Measurements from ENCODE around the gene TSPOAP1.

Gene TSPOAP1

DNA sequence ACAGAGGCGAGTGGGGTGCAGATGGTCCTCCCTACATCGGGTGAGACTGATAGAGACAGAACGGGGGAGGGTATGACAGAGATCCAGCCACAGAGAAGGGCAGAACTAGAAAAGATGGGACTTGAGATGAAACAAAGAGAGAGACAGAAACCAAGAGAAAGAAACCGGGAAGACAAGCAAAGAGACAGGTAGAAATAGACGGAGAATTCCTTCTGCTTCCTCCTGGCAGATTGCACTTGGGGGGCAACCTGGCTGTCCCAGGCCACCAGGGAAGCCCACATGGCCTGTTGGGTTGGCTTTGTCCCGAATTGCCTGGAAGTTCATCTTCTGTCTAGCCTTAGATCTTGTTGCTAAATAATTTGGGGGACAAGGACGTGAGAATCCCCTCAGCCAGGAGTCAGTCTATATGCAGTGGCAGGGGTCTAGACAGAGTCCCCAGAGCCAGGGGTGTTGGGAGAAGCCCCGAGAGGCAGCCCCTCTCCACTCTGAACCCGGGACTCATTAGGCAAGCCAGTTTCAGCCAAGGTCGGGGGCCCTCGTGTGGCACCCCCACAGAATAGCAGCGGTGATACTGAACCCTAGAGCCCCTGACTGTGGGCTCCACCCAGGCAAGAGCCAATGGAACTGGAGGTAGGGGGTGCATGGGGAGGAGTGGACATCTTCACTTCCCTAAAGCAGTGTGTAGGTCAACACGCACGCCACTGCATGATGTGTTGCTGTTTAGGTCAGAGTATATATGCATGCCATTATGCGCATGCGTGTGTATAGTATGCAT, 627 bp upstream of the TSPOAP1 start:
- no peak for TF ChIP-seq JUND (IDR thresholded peaks at IDR 0.05; ENCODE audit: low read depth)
- in situ Hi-C loops (cut with HindIII; ENCODE audit: low pct_unique_long_range_greater_than_20kb, low sequenced_read_pairs): no loop called here
- DNase-seq (ENCODE audit: low read depth in 1 of 2, low spot score in 1 of 2): no peak

DNA sequence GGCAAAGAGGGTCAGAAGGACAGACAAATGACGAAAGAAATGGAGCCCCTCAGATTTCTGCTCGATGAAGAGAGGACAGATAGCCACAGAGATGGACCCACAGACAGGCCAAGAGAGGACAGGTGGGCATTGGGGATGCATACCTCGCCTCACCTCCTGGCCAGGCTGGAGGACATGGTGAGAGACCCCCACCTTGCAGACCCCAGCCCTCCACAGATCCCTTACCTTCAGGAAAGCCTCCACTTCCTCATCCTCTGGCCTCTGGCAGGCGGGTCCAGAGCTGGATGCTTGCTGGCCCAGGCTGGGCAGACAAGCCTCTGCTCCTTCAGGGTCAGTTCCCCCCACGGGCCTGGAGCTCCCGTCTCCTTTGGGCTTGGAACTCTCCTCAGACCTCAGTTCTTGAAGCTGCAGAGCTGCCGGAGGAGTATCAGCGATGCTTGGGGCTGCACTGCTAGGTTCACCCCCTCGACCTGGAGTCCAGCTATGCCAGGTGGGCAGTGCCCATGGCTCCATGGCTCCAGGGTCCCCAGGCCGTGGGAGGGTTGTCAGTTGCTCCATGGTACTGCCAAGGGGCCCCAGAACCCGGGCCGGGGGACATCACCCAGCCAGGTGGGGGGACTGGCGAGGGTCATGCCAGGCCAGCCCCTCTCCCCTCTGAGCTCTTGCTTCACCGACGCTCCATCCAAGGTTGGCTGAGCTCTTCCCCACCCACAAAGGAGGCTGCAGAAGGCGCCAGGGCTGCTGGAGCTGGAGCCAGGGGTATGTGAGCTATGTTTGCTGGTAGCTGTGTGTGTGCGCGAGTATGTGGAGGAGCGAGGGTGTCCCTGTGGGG, 1.0 kb downstream of the TSPOAP1 start:
- no peak for TF ChIP-seq JUND (IDR thresholded peaks at IDR 0.05; ENCODE audit: low read depth)
- in situ Hi-C loops (cut with HindIII; ENCODE audit: low pct_unique_long_range_greater_than_20kb, low sequenced_read_pairs): no loop called here
- no peak for DNase-seq (ENCODE audit: low read depth in 1 of 2, low spot score in 1 of 2)

DNA sequence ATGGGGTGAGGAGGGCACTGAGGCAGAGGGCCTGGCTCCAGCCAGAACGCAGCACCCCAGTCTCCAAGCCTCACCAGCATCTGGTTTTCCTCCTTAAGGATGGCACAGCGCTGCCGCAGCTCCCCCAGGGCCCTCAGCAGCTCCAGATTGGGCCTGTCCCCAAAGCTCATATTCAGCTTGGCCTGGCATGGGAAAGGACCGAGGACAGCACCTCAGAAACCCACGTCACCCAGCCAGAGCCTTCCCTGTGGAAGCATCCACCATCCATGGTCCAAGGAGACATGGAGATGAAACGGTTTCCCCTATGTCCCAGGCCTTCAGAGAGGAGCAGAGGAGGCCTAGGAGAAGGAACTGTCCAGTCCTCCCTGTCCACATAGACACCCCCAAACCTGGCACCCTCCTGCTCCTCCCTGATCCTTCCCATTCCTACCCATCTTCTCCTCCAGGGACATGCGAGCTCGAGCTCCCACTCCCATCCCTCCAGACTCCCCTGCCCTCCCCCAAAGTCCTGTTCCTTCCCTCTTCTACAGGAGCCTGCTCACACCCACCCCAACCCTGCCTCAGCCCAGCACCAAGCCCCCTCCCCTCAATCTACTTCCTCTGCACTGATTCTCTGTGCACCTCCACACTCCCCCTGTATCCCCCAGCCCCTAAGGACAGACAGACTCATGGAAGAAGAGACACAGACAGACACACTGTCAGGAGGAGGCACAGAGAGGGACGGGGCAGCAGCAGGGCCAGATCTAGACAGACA, 1.8 kb downstream of the TSPOAP1 start:
- in situ Hi-C loops (cut with HindIII; ENCODE audit: low pct_unique_long_range_greater_than_20kb, low sequenced_read_pairs): no loop called here
- DNase-seq (ENCODE audit: low read depth in 1 of 2, low spot score in 1 of 2): no peak
- TF ChIP-seq JUND (IDR thresholded peaks at IDR 0.05; ENCODE audit: low read depth): no peak

DNA sequence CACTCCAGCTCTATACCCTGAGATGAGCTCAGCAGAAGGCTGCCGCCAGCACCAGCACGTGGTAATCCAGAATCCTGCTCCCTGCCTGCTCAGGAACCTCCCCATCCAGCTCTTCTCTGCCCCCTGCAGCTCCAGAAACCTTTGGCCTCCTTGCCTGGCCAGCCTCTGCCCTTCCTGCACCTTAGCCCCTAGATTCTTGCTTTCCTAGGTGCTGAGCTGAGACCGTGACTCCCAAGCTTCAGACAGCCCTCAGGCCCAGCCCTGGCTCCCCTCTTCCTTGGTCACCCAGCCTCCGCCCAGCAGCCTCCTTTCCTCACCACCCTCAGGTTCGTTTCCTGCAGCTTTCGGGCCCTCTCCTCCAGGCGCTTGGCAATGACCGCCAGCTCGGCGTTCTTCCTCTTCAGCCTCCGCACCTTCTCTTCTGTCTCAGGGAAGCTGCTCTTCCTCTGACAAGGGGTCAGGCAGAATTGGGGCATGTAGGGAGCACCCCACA, 2.6 kb downstream of the TSPOAP1 start:
- in situ Hi-C loops (cut with HindIII; ENCODE audit: low pct_unique_long_range_greater_than_20kb, low sequenced_read_pairs): no loop called here
- DNase-seq (ENCODE audit: low read depth in 1 of 2, low spot score in 1 of 2): peak in 1 of 2 experiments; percentile 18
- no peak for TF ChIP-seq JUND (IDR thresholded peaks at IDR 0.05; ENCODE audit: low read depth)

GRCh38 chr17:58325289-58325726, 3.3 kb downstream of the TSPOAP1 start:
- no peak for DNase-seq (ENCODE audit: low read depth in 1 of 2, low spot score in 1 of 2)
- in situ Hi-C loops (cut with HindIII; ENCODE audit: low pct_unique_long_range_greater_than_20kb, low sequenced_read_pairs): no loop called here
- TF ChIP-seq JUND (IDR thresholded peaks at IDR 0.05; ENCODE audit: low read depth): no peak

GRCh38 chr17:58324409-58325288, 3.9 kb downstream of the TSPOAP1 start:
- in situ Hi-C loops (cut with HindIII; ENCODE audit: low pct_unique_long_range_greater_than_20kb, low sequenced_read_pairs): no loop called here
- TF ChIP-seq JUND (IDR thresholded peaks at IDR 0.05; ENCODE audit: low read depth): no peak
- peak; percentile 28 to 71 for DNase-seq (ENCODE audit: low read depth in 1 of 2, low spot score in 1 of 2)

DNA sequence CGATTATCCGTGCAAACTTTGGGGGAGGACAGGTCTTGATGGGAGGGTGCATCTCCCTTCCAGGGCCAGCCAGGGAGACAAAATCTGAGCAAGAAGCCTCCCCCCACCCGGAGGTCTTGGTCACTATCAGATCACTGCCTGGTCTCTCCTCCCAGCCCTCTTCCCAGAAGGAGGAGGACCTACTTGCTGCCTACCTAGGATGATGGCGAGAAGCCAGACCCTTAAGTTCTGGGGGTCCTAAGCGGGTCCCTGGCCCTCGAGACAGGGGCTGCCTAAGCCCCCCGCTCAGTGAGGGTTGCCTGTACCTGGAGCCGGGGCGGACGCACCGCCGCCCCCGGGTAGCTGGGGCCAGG, 4.6 kb downstream of the TSPOAP1 start:
- in situ Hi-C loops (cut with HindIII; ENCODE audit: low pct_unique_long_range_greater_than_20kb, low sequenced_read_pairs): no loop called here
- DNase-seq (ENCODE audit: low read depth in 1 of 2, low spot score in 1 of 2): no peak
- TF ChIP-seq JUND (IDR thresholded peaks at IDR 0.05; ENCODE audit: low read depth): no peak

- no peak for TF ChIP-seq JUND (IDR thresholded peaks at IDR 0.05; ENCODE audit: low read depth)
- in situ Hi-C loops (cut with HindIII; ENCODE audit: low pct_unique_long_range_greater_than_20kb, low sequenced_read_pairs): no loop called here
- no peak for DNase-seq (ENCODE audit: low read depth in 1 of 2, low spot score in 1 of 2)
Observed at GRCh38 chr17:58323366-58324055, 5.1 kb downstream of the TSPOAP1 start.

GRCh38 chr17:58322581-58323185, 5.9 kb downstream of the TSPOAP1 start:
- no peak for DNase-seq (ENCODE audit: low read depth in 1 of 2, low spot score in 1 of 2)
- TF ChIP-seq JUND (IDR thresholded peaks at IDR 0.05; ENCODE audit: low read depth): no peak
- in situ Hi-C loops (cut with HindIII; ENCODE audit: low pct_unique_long_range_greater_than_20kb, low sequenced_read_pairs): no loop called here

GRCh38 chr17:58321571-58322525, 6.7 kb downstream of the TSPOAP1 start:
- in situ Hi-C loops (cut with HindIII; ENCODE audit: low pct_unique_long_range_greater_than_20kb, low sequenced_read_pairs): no loop called here
- no peak for DNase-seq (ENCODE audit: low read depth in 1 of 2, low spot score in 1 of 2)
- no peak for TF ChIP-seq JUND (IDR thresholded peaks at IDR 0.05; ENCODE audit: low read depth)
